Superior temporal gyrus (tissue), 1 donor: ENCODE measurements around the gene MB.

ENCODE experiments used
- DNase-seq: peaks from one replicate; pipeline ENCODE4 v3.0.0-alpha.2; 2016; ENCODE audit errors: extremely low spot score

MB gene

DNA sequence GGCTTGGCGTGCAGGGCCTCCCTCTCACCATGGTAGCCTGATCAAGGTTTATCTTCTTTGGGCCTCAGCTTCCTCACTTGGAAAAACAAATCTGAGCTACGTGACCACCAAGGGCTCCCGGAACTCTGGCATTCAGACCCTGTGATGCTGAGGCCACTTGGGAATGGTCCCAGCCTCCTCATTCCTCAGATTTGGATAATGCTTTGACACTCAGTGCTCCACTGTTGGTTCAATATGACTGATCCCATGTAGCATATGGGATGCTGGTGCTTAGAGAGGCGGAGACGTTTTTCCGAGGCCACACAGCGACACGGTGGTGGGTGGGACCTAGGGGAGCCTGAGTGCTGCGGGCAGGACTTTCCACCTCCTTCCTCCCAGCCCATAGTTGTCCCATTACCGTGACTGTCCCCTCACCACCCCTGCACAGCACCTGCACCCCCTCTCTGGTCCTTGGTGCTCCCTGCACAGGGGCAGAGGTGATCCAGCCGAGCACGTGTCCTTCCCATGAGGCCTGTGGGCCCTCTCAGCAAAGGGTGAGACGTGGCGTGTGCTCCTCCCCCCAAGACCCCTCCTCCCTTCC lies 23.1 kb downstream of the MB start:
- no peak for DNase-seq

GRCh38 chr22:35593071-35593890 lies 23.8 kb downstream of the MB start:
- no peak for DNase-seq

DNA sequence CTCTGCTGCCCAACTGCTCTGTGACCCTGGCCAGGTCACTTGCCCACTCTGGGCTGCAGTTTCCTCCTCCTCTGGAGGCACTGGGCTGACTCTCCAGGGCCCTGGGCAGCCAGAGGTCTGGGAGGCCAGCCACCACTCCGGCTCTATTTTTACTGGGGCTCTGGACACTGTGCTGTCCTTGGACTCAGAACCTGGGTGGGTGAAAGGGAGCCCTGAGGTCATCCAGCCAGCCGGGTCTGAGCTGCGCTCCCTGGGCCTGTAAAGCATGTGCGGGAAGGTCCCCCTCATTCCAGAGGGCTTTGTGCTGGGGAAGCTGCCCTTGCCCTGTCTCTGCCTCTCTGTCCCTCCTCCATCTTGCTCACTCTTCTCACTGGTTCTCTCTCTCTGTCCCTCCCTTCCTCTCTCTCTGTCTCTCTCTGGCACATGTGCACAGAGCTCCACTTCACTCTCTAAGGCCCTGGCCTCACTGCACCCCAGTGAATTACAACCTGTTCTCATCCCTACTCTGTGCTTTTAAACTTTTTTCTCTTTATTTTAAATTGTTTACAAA lies 24.6 kb downstream of the MB start:
- no peak for DNase-seq

- no peak for DNase-seq
These were observed 25.3 kb downstream of the MB start for GRCh38 chr22:35591714-35592417.

- no peak for DNase-seq
These were observed 26.4 kb downstream of the MB start for GRCh38 chr22:35590634-35591295.

DNA sequence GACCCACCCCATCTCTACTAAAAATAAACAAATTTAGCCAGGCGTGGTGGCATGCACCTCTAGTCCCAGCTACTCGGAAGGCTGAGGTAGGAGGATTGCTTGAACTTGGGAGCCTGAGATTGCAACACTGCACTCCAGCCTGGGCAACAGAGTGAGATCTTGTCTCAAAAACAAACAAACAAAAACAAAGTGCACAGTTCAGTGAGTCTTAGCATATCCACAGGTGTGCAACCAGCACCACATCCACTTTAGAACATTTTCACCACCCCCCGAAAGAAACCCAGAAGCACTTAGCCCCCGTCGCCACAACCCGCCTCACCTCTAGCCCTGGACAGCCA lies 27.4 kb downstream of the MB start:
- DNase-seq = no peak

GRCh38 chr22:35589071-35589755 lies 27.9 kb downstream of the MB start:
- DNase-seq = no peak

GRCh38 chr22:35587896-35588295 lies 29.2 kb downstream of the MB start:
- no peak for DNase-seq

GRCh38 chr22:35587447-35587870 lies 29.7 kb downstream of the MB start:
- no peak for DNase-seq

DNA sequence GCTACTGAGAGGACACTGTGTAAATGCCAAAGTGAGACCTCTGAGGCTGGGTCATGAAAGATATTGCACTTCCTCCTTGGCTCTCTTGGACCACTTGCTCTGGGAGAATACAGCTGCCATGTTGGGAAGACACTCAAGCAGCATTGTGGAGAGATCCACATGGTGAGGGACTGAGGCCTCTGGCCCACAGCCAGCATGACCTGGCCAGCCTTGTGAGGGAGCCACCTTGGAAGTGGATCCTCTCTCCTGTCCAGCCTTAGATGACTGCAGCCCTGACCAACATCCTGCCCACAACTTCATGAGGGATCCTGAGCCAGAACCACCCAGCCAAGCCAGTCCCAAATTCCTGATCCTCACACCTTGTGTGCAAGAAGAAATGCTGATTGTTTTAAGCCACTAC lies 30.4 kb downstream of the MB start:
- no peak for DNase-seq

DNA sequence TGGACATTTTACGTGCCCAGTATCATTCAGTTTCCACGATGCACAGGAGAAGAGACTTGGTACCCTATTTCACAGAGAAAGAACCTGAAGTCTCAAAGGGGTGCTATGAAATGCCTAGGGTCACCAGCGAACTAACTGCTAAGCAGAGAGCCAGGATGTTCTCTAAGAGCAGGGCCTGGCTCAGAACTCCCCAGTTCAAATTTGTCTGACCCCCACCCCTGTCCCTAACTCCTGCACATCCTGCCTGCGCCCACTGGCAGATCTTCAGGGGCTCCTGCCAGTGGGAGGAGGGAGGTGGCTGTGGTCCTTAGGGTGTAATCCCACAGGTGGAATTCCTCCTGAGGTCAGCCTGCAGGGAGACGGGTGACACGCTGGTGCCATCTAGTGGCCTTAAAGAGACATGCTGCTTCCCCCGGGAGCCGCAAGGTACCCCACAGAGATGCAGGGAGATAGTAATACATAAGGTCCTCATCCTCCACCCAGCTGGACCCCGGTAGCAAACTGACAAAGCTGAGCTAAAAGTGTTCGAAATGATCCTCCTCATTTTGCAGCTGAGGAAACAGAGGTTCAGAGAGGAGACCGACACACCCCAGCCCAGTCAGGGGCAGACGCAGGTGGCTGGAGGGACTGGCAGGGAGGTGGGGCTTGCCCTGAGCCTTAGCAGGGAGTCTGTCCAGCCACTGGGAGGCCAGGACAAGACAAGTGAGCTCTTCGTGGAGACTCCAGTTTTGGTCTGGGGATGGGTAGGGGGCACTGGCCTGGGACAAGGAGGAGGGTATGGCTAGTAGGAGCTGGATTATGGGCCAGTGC lies 34.1 kb downstream of the MB start:
- peak; percentile 78 for DNase-seq

GRCh38 chr22:35582218-35582860 lies 34.8 kb downstream of the MB start:
- no peak for DNase-seq

GRCh38 chr22:35581023-35581413 lies 36.1 kb downstream of the MB start:
- no peak for DNase-seq

GRCh38 chr22:35580351-35581022 lies 36.6 kb downstream of the MB start:
- DNase-seq = no peak

DNA sequence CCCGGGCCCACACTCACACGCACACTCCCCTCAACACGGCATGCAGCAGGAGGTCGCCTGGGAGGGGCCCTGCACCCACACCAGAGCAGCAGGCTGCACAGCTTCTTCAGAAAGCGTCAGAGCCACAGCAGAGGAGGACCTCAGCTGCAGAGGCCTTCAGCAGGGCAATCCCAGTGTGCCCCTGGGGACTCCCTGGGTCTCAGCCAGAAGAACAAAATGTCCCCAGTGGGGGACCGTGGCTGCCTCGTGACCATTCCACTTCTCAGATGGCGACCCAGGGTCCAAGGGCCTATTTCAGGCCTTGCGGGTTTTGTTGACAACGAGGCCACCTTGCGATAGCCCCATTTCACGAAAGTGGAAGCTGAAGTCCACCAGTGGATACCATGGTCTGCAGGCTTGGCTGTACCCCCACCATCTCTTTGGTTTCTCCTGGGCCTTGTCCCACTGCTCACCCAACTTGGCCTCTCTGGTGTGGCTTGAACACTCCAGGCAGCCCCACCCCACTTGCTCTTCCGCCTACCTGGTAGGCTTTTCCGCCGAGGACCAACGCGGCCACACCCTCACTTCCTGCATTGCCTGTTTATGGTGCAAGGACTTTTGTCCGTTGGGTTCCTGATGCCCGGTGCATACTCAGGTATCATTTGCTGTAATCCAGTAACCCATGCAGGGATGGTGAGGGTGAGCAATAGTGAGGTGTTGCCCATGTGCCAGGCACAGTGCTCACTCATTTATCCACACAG lies 38.1 kb downstream of the MB start:
- DNase-seq = no peak

DNA sequence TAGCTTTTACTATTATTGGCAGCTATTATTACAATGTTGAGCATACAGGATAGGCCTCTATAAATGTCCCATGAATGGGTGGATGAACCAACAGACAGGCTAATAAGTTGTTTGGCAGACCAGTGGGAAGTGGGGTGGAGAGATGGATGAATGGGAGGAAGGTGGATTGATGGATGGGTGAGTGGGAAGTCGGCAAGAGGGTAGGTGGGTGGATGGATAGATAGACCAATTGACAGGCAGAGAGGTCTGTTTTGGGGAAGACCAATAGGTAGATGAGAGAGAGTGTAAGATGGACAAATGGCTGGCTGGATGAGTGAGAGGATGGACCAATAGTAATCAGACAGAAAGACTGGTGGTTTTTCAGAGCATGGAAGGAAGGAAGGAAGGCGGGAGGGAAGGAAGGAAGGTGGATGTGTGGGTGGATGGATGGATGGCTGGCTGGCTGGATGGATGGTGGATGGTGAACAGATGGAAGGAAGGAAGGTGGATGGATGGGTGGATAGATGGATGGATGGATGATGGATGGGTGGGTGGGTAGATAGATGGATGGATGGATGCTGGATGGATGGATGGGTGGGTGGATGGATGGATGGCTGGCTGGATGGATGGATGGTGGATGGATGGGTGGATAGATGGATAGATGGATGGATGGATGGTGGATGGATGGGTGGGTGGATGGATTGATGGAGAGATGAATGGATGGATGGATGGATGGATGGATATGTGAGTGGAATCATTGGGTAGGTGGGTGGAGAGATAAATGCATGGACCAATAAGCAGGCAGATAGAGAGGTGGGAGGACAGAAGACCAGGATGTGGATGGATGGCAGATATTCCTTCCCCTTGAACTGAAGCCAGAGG lies 39.1 kb downstream of the MB start:
- DNase-seq = no peak

DNA sequence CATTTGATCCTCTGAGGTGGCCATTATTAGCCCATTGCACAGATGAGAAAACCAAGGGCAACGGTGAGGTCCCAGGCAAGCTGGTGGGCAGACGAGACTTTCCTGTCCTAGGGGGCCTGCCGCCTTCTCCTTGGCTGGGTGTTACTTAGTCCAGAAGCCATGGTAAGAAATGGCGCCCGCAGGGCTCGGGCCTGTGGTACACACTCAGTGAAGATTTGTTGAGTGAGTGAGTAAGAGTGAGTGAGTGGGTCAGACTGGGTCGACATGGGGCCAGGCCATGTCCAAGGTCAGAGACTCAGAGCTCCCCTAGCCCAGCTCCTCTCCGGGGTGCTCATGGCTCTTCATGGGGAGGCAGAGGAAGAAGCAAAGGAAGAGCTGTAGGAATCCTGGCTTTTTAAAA lies 40.5 kb downstream of the MB start:
- DNase-seq = no peak

DNA sequence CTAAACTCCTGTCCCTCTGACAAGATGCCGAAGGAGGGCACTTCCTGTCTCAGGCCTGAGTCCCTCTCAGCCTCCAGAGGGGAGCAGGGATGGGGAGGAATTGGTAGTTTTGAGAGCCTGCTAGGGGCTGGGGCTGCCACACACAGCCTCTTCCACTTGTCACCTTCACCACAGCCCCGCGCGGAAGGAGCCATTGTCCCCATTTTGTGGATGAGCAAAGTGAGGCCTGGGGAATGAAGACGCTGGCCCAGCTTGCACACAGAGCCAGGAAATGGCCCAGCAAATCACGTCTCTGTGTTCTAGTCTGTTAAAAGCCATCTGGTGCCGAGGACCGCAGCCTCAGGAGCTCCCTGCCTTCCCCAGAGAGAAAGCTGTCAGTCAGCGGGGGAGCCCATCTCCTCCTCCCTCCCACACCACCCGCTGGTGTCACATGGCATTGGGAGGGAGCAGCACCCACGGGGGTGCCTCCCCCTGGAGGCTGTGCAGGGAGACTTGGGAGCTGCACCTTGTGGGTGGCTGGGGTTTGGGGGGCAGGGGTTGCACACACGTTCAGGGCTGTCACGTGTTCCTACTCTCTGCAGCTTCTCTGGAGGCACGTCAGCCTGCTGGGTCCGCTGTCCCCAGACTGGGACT lies 41.9 kb downstream of the MB start:
- DNase-seq = no peak
